22Rv1 (cell line): ENCODE data around the gene IFNA13.
A peak's percentile ranks its signal among the peaks of the same experiment; 100 is the strongest.

ENCODE experiments used
- H3K27ac ChIP-seq: fragments of 450-650 bp; 2 replicates; pipeline ENCODE4 v1.5.1; 2017
- CTCF ChIP-seq: fragments of 450-650 bp; IDR thresholded peaks from 2 replicates; pipeline ENCODE4 v1.5.1; 2017; ENCODE audit warnings: mild to moderate bottlenecking
- ZFX ChIP-seq: fragments of 450-650 bp; IDR thresholded peaks from 2 replicates; pipeline ENCODE4 v1.6.1; 2017; ENCODE audit warnings: antibody characterized with exemption, borderline replicate concordance

The IFNA13 gene

GRCh38 chr9:21404146-21404545, 36.3 kb upstream of the IFNA13 start:
- no peak overlapping the region for H3K27ac ChIP-seq
- TF ChIP-seq CTCF (no peak), ZFX (no peak)

DNA sequence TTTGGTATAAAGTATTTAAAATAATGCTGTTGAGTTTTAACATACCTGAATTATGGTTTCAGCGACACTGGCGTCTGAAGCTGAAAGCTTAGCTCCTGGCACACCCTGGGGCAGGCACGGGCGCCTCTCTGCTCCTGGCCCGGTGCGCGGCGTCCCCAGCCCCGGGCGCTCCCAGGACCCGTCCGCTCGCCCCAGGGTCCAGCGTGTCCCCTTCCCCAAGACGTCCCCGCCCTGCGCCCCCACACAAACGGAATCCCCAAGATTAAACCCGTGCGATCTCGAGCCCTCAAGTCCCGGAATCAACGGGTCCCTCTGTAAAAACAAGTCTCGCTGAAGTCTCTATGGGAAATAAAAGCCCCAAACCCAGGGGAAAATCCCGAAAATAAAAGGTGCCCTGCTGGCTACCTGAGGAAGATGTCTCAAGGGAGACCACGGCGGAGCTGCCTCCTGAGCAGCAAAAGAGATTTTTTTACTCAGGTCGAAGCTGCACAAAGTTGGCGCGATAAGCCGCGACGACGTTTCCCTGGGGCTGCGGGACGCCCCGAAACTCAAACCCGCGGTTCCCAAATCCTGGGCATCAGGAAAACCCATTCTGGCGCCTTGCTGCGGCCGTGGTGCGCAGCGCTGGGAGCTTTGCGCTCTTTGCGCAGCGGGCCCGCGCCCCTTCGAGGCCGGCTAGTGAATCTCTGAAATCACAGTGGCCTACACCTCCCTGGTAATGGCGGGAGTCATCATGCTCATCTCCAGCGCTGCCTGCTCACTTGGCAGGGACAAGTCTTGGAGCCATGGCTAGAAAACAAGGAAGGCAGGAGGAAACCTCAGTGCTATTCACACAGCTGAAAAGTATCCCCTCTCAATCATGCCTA, 34.8 kb upstream of the IFNA13 start:
- no peak overlapping the region for H3K27ac ChIP-seq
- TF ChIP-seq ZFX (no peak), CTCF (no peak)

- H3K27ac ChIP-seq, result no peak overlapping the region
- TF ChIP-seq CTCF, result no peak
- TF ChIP-seq ZFX, result no peak
These were observed 32.1 kb upstream of the IFNA13 start for GRCh38 chr9:21399956-21400355.

DNA sequence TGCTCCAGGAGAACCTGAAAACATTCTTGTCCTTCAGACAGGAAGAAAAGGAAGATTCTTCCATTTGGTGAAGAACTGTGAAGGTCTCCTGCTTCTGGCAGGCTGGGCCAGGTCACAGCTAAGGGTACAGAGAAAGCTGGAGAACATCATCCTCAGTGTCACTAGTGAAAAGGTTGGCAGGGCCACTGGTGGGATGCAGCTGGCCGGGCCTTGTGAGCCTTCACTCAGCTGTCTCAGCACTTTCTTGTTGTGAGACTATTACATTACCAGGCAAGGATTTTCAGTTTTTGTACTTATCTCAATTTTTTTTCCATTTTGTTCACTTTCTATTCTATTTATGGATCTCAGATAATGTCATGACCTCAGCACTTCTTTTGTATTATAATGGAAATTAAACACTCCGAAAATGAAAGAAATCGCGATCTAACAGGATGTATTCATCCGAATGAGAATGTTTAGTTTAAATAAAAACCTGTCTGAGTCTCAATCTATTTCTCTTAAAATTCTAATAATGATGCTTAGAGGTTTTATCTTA, 31.2 kb upstream of the IFNA13 start:
- no peak overlapping the region for H3K27ac ChIP-seq
- TF ChIP-seq CTCF, result no peak

- TF ChIP-seq CTCF, result peak; percentile 96
- no peak for TF ChIP-seq ZFX
- no peak overlapping the region for H3K27ac ChIP-seq
These were observed 28.2 kb upstream of the IFNA13 start for GRCh38 chr9:21395778-21396717.

GRCh38 chr9:21392270-21392669, 24.4 kb upstream of the IFNA13 start:
- peak; percentile 40 for TF ChIP-seq CTCF
- no peak for TF ChIP-seq ZFX
- no peak overlapping the region for H3K27ac ChIP-seq
